Skin of body (tissue), 2 donors: Measurements from ENCODE around the gene VPS37B. TPM values are rescaled to one million over a fixed set of nuclear protein-coding genes. Genes with fewer than 3 reads are reported as not detected.
A peak's percentile ranks its signal among the peaks of the same experiment; 100 is the strongest.

Experiments
- DNase-seq: peaks from one replicate; lab custom pipeline; 2025; lab: John Stamatoyannopoulos, UW
- total RNA-seq: library from RNA; depleted of rRNA; stranded (reverse); fragments of >200 nt; gene quantifications from one replicate; pipeline ENCODE4 v1.2.3, GENCODE V29; 2014

Gene VPS37B
- total RNA-seq, 1 donor from 2014 or later, result 22.7 TPM

DNA sequence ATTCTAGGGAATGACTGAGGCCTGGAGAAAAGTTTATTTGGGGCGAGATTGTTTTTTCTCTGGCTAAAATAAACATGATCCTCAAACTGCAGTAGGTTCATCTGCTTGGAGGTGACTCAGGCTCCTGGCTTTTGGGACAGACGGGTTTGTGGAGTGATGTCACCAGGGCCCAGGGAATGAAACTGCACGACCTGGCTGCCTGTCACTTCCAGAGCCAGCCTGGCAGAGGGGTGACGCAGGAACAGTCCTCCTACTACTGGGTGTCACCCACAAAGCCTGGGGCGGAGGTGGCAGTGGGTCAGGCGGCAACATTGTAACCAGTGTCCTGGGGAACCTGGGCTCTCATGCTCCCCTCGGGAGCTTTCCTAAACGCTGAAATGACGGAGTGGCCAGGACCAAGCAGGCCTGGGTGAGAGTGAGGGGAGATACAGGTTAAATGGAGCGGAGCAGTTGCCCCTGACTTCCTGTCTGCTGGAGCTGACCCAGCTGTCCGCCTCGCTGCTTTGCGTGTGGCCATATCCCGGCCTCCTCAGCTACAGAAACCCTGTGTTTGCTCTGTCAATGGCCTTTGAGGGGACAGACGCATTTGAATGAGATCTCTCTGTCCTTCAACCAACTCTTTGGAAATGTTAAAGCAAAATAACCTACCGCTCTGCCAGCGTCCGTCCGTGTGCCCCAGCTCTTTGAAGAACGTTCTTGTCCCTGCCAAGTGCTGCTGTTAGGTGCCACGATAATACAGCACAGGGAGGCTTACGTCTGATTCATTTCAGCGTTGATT, 54.2 kb downstream of the VPS37B start:
- DNase-seq, result no peak

DNA sequence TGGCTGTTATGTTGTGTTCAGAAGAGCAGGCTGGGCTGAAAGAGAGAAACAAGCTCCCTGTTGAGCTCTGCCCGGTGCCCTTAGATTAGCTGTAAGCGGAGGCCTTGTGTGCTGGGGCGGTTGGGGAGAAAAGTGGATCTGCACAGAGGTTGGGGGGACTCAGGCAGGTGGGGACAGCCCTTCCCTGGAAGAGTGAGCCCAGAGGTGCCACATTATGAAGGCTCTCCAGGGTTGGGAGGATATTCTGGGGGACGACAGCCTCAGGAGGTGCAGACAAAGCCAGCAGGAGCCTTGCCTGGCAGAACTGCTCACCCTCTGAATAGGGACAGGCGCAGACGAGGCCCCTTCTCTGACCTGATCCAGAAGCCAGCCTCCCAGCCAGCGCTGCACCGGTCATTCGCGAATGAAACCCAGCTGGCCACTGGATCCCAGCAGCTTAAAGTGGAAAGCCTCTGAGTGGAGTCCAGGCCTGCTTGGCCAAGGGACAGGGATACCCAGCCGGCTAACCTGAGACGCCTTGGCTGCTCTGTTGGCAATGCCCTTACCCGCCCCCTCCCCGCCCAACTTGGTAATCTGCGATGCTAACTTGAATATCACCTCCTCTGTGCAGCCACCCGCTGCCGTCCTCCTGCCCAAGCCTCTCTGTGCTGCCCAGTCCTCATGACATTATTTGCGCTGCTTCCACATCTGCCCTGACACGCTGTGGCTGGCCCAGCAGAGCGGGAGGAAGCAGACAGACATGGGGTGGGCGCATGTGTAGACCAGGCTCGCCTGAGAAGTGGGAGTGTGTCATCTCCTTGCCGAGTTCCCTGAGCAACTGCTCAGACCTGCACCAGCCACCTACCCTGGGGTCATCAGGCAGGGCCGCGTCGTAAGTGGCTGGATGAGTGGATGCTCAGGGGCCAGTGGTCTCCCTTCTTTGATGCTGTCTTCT, 55.1 kb downstream of the VPS37B start:
- no peak for DNase-seq

GRCh38 chr12:122839907-122840554, 55.9 kb downstream of the VPS37B start:
- DNase-seq, result no peak

DNA sequence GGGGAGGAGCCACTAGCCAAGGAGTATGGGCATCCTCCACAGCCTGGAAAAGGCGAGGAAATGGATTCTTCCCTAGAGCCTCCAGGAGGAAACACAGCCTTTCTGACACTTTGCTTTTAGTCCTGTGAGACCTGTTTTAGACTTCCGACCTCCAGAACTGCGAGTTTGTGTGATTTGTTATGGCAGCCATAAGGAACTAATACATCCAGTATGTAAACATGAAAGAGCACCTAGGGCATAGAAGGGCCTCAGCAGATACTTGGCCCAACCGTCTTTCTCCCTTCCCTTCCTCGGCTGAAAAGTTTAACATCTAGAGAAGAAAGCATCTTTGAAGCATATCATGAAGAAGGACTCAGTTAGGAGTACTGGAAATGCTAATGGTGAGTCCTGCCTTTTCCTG, 57.1 kb downstream of the VPS37B start:
- no peak for DNase-seq

DNA sequence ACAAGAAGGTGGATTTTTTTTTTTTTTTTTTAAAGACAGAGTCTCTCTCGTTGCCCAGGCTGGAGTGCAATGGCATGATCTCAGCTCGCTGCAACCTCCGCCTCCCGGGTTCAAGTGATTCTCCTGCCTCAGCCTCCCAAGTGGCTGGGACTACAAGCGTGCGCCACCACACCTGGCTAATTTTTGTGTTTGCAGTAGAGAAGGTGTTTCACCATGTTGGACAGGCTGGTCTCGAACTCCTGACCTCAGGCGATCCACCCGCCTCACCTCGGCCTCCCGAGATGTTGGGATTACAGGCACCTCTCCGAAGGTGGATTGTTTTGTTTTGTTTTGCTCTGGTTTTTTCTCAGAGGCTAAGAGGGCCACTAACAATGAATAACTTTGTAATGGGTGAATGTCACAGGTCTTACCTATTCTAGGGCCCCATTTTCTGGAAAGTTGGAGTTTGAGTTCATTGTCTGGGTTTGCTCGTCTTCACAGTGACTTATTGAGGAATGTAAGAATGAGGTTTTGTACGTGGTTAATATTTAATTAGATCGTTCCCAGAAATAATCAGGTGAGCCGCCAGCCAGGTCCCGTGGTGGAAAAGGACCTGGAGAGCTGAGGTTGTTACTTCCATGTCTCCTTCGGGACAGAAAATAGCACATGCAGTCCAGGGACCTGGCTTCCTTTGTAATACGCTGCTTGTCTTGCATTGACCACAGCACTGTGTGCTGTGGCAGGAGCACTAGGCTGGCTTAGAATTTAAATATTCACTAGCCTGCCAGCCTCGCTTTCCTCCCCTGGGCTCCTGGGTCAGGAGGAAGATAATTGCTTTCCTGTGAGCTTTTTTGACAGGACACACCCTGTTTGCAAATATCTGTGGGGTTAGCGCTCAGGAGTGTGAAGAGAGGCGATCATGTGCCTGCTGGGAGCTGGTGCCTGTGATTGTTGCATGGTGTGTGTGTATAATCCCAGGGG, 58.3 kb downstream of the VPS37B start:
- no peak for DNase-seq

GRCh38 chr12:122836027-122836921, 59.6 kb downstream of the VPS37B start:
- DNase-seq, result peak; percentile 18

DNA sequence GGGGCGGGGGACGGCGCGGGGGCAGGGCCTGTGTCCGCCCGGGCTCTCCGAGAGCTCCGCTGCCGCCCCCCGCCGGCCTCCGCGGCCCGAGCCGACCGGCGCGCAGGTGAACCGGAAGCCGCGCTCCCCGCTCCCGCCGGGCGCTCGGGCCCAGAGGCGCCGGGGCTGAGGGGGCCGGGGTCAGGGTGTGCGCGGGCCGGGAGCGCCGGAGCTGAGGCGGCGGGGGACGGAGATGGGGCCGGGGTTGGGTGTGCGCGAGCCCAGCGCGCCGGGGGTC, 60.2 kb downstream of the VPS37B start:
- DNase-seq, result no peak

GRCh38 chr12:122834921-122835749, 60.8 kb downstream of the VPS37B start, which contains the start of gene HIP1R:
Gene HIP1R, plus strand, starts transcription at chr12:122835457. Its CDS starts 94 bp downstream, at chr12:122835551.
- DNase-seq, result no peak

DNA sequence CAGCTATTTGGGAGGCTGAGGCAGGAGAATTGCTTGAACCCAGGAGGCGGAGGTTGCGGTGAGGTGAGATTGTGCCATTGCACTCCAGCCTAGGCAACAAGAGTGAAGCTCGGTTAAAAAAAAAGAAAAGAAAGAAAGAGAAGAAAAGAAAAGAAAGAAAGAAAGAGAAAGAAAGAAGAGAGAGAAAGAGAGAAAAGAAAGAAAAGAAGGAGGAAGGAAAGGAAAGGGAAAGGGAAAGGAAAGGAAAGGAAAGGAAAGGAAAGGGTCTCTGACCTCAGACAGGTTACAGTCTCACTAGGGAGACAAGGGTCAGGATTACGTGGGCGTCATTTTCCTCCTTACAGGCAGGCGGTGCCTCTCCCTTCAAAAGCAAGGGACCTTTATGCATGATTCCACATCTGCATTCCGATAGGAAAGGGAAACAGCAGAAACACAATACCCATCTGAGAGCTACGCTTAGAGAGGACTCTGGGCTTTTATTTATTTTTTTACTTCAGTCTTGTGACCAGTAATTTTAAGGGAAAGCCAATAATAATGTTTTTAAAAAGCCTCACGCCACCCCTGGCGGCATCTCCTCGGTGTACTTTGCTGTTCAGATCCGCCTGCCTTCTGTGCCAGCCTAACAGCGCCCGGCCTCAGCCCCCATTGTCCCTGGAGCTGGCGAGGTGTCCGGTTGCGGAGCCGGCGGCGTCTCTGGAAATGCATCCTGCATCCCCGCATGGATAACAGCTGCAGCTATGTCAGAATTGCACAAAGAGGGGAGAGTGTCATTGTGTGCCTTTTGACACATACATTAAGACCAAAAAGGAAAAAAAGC, 61.6 kb downstream of the VPS37B start:
- DNase-seq, result peak; percentile 55

- DNase-seq, result no peak
Measured at GRCh38 chr12:122830517-122831214, 65.3 kb downstream of the VPS37B start.

- no peak for DNase-seq
Measured at GRCh38 chr12:122827258-122827657, 68.7 kb downstream of the VPS37B start.

DNA sequence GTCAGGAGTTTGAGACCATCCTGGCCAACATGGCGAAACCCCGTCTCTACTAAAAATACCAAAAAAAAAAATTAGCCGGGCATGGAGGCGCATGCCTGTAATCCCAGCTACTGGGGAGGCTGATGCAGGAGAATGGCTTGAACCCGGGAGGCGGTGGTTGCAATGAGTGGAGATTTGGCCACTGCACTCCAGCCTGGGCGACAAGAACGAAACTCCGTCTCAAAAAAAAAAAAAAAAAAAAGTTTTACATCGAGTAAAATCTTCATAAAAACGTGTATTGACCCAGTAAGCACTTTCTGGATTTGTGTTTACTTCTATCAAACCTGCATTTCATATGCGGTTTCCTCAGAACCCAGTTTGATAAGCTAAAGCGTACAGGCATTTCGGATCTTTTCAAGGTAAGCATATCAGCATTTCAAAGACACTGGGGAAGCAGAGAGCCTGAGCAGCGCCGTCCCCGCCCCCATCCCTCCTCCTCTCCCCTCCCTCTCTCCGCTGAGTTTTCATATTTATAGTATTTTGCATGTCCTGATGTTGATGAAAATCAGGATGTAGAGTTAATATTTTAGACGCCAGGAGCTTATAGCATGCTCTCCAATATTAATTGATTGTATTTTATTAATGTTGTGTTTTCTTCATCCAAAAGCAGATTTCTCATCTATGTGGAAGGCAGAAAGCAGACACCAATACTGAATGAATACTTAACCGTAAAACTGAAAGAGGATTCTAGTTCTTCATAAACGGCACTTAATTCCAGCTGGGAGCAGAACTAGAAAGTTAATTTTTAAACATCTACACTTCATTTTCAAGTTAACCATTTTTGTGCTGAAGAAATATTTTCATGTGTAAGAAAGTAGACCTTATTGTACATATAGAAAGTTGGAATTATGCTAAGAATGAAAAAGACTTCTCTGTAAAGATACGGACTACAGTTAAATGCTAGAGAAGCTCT, 69.9 kb downstream of the VPS37B start:
- no peak for DNase-seq

GRCh38 chr12:122823429-122823828, 72.5 kb downstream of the VPS37B start:
- no peak for DNase-seq

DNA sequence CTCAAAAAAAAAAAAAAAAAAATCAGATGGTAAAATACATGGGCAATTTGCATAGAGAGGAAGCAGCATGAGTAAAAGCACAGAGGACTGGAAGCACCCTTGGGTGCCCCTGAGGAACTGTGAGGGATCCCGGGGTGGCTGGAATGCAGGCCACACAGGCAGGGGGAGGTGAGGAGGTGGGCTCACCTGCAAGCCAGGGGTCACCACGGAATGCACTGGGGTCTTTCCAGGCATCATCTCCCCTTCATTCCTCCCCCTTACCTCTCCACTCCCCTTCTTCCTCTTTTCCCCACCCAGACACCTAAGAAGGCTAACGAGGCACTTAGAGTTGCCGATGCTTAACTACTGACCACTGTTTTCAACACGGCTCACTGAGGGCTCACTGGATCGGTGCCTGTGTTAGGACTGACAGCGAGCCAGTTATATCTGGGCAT, 75.1 kb downstream of the VPS37B start:
- no peak for DNase-seq

- DNase-seq, result no peak
Measured at GRCh38 chr12:122820138-122820537, 75.8 kb downstream of the VPS37B start.

- no peak for DNase-seq
Measured at GRCh38 chr12:122819209-122819785, 76.6 kb downstream of the VPS37B start.
